Fibroblast of lung (primary cell): Measurements from ENCODE around the gene CPZ. TPM values are rescaled to one million over a fixed set of nuclear protein-coding genes. Genes with fewer than 3 reads are reported as not detected.

Source experiments
- DNase-seq, 2 donors: peaks; one replicate each; pipeline versions ENCODE4 v3.0.0 to v3.0.0-alpha.2; 2010; ENCODE audit warnings: low read depth in 2 of 2
- H2AFZ ChIP-seq: 2 replicates; pipeline ENCODE4 v1.5.1; 2012; ENCODE audit warnings: low read length, control low read depth, inconsistent platforms
- H3K27ac ChIP-seq: 2 replicates; pipeline ENCODE4 v1.5.1; 2011; ENCODE audit warnings: low read length, control low read depth; ENCODE audit not compliant: insufficient read depth
- H3K27me3 ChIP-seq: 2 replicates; pipeline ENCODE4 v1.5.1; 2011; ENCODE audit warnings: mild to moderate bottlenecking, low read length; ENCODE audit not compliant: control insufficient read depth, insufficient read depth
- H3K36me3 ChIP-seq: 2 replicates; pipeline ENCODE4 v1.5.1; 2011; ENCODE audit warnings: low read length; ENCODE audit not compliant: control insufficient read depth, insufficient read depth
- H3K4me1 ChIP-seq: 2 replicates; pipeline ENCODE4 v1.5.1; 2011; ENCODE audit warnings: low read length; ENCODE audit not compliant: control insufficient read depth, insufficient read depth; ENCODE audit errors: extremely low read depth
- H3K4me2 ChIP-seq: 2 replicates; pipeline ENCODE4 v1.5.1; 2011; ENCODE audit warnings: low read length, control low read depth; ENCODE audit not compliant: insufficient read depth; ENCODE audit errors: extremely low read depth
- H3K4me3 ChIP-seq, 4 experiments: fragments of 200-600 bp in 1 of 4; sonication (generic) in 1 of 4; replicated peaks in 1 of 4; 2 replicates each; pipeline ENCODE4 v1.5.1; 2011 to 2016; ENCODE audit warnings: low read length in 4 of 4, low read depth in 3 of 4, mild to moderate bottlenecking in 3 of 4, control low read depth in 2 of 4, inconsistent platforms in 1 of 4, mixed read lengths in 1 of 4; ENCODE audit not compliant: insufficient read depth in 1 of 4; ENCODE audit errors: control extremely low read depth in 1 of 4
- H3K79me2 ChIP-seq: 2 replicates; pipeline ENCODE4 v1.5.1; 2012; ENCODE audit warnings: mild to moderate bottlenecking, low read length, inconsistent platforms; ENCODE audit not compliant: control insufficient read depth, insufficient read depth
- H3K9ac ChIP-seq: 2 replicates; pipeline ENCODE4 v1.5.1; 2011; ENCODE audit warnings: mild to moderate bottlenecking, low read length, control low read depth; ENCODE audit not compliant: insufficient read depth
- H3K9me3 ChIP-seq: 2 replicates; pipeline ENCODE4 v1.5.1; 2012; ENCODE audit warnings: low read depth, low read length; ENCODE audit not compliant: control insufficient read depth, insufficient read depth
- H4K20me1 ChIP-seq: 2 replicates; pipeline ENCODE4 v1.5.1; 2011; ENCODE audit warnings: low read length; ENCODE audit not compliant: control insufficient read depth, insufficient read depth; ENCODE audit errors: extremely low read depth
- CTCF ChIP-seq, 2 donors: IDR thresholded peaks in 1 of 2; conservative IDR thresholded peaks in 1 of 2; 1 replicate in 1 of 2; 2 replicates in 1 of 2; pipeline ENCODE4 v1.5.1; 2011 to 2012; ENCODE audit warnings: low read length in 2 of 2, control low read depth in 1 of 2, inconsistent platforms in 1 of 2, low read depth in 1 of 2, mild to moderate bottlenecking in 1 of 2
- EZH2 ChIP-seq: IDR thresholded peaks from 2 replicates; pipeline ENCODE4 v1.5.1; 2012; ENCODE audit warnings: low read length, control low read depth, mild to moderate bottlenecking; ENCODE audit errors: missing control alignments
- polyA plus RNA-seq, 2 donors: library from polyadenylated mRNA; depleted of rRNA in 1 of 2; stranded (reverse) in 1 of 2; unstranded in 1 of 2; fragments of >200 nt; gene quantifications; 2 replicates each; pipeline ENCODE4 v1.2.1, GENCODE V29; 2011 to 2012; ENCODE audit warnings: missing spikeins in 1 of 2
- total RNA-seq: library from RNA; depleted of rRNA; stranded (reverse); fragments of >200 nt; gene quantifications from 2 replicates; pipeline ENCODE4 v1.2.1, GENCODE V29; 2014

CPZ gene
- total and polyA plus RNA-seq, 2 donors (not counting 1 experiment from before 2014, with no cell fraction given), result 7.1 to 24.4 TPM

GRCh38 chr4:8556341-8557150, 36.0 kb upstream of the CPZ start:
- no peaks in the 10 kb centered on the region for H3K9me3 ChIP-seq
- H3K9ac ChIP-seq, result no peak overlapping the region
- H3K4me2 ChIP-seq, result no peak overlapping the region
- H3K36me3 ChIP-seq, result no peaks in the 10 kb centered on the region
- no peak overlapping the region for H3K27ac ChIP-seq
- no peaks in the 10 kb centered on the region for H4K20me1 ChIP-seq
- H3K79me2 ChIP-seq, result no peaks in the 10 kb centered on the region
- DNase-seq, result no peak
- peaks cover 2% of the 10 kb centered on the region for H3K4me1 ChIP-seq
- TF ChIP-seq CTCF (conservative IDR thresholded peaks at IDR 0.05 in 1 of 2, IDR thresholded peaks at IDR 0.05 in 1 of 2; ENCODE audit: low read depth in 1 of 2, low read length in 2 of 2), result no peak
- TF ChIP-seq EZH2, result no peak
- H3K4me3 ChIP-seq, result no peak overlapping the region
- no peak overlapping the region for H2AFZ ChIP-seq
- no peaks in the 10 kb centered on the region for H3K27me3 ChIP-seq

- H3K4me1 ChIP-seq, result peaks cover 2% of the 10 kb centered on the region
- no peaks in the 10 kb centered on the region for H3K9me3 ChIP-seq
- no peak for DNase-seq
- H3K27me3 ChIP-seq, result no peaks in the 10 kb centered on the region
- no peaks in the 10 kb centered on the region for H3K36me3 ChIP-seq
- no peaks in the 10 kb centered on the region for H3K79me2 ChIP-seq
- H2AFZ ChIP-seq, result no peak overlapping the region
- no peak overlapping the region for H3K4me3 ChIP-seq
- H4K20me1 ChIP-seq, result no peaks in the 10 kb centered on the region
- no peak overlapping the region for H3K27ac ChIP-seq
- H3K4me2 ChIP-seq, result no peak overlapping the region
- no peak for TF ChIP-seq CTCF (conservative IDR thresholded peaks at IDR 0.05 in 1 of 2, IDR thresholded peaks at IDR 0.05 in 1 of 2; ENCODE audit: low read depth in 1 of 2, low read length in 2 of 2)
- TF ChIP-seq EZH2, result no peak
- H3K9ac ChIP-seq, result no peak overlapping the region
These were observed 35.2 kb upstream of the CPZ start for GRCh38 chr4:8557151-8558076.
